ENCODE results near the gene CCDC7. TPM values are rescaled to one million over a fixed set of nuclear protein-coding genes. Genes with fewer than 3 reads are reported as not detected.

The CCDC7 gene
- total RNA-seq, 1 donor from 2014 or later: 2.3 TPM

GRCh38 chr10:32411797-32412498 is 34.0 kb upstream of the CCDC7 start:
- Histone ChIP-seq H4K20me1 (ENCODE audit: insufficient read depth, low read length) (no peaks in the 10 kb centered on the region), H3K27ac (ENCODE audit: low read depth, low read length) (peak overlapping the region; percentile 90), H3K4me3 (ENCODE audit: insufficient read depth, low read depth, low read length) (no peak overlapping the region), H3K4me2 (ENCODE audit: low read length) (peak overlapping the region; percentile 53), H2AFZ (ENCODE audit: low read depth, low read length) (no peak overlapping the region), H3K79me2 (ENCODE audit: insufficient read depth, low read length) (no peaks in the 10 kb centered on the region), H3K27me3 (ENCODE audit: insufficient read depth, low read length) (no peaks in the 10 kb centered on the region), H3K9ac (ENCODE audit: low read length) (peak overlapping the region; percentile 29), H3K4me1 (ENCODE audit: insufficient read depth, low read length) (peaks cover 15% of the 10 kb centered on the region), H3K9me3 (ENCODE audit: insufficient read depth, low read depth, low read length) (no peaks in the 10 kb centered on the region), H3K36me3 (ENCODE audit: insufficient read depth, low read length) (no peaks in the 10 kb centered on the region)
- TF ChIP-seq EZH2 (IDR thresholded peaks at IDR 0.05; ENCODE audit: insufficient read depth, low read length) (no peak), CTCF (IDR thresholded peaks at IDR 0.05; ENCODE audit: insufficient read depth, low read depth, low read length) (no peak)
- FAIRE-seq (no peak), DNase-seq (ENCODE audit: low read depth) (peak; percentile 4)
- peaks cover 2% of the 10 kb centered on the region for H3K36me3 Mint-ChIP-seq (ENCODE audit: low read depth, unreplicated experiment)
- H3K4me3 Mint-ChIP-seq (ENCODE audit: unreplicated experiment): no peak overlapping the region
- peak overlapping the region; percentile 95 for H3K27ac Mint-ChIP-seq (ENCODE audit: unreplicated experiment)
- peaks cover 20% of the 10 kb centered on the region for H3K4me1 Mint-ChIP-seq (ENCODE audit: low read depth, unreplicated experiment)
- no peaks in the 10 kb centered on the region for H3K9me3 Mint-ChIP-seq (ENCODE audit: unreplicated experiment)
- H3K27me3 Mint-ChIP-seq (ENCODE audit: low read depth, unreplicated experiment): no peaks in the 10 kb centered on the region

GRCh38 chr10:32412499-32412853 is 33.5 kb upstream of the CCDC7 start:
- H3K4me1 Mint-ChIP-seq (ENCODE audit: low read depth, unreplicated experiment): peaks cover 21% of the 10 kb centered on the region
- H3K27me3 Mint-ChIP-seq (ENCODE audit: low read depth, unreplicated experiment): no peaks in the 10 kb centered on the region
- no peak for TF ChIP-seq CTCF (IDR thresholded peaks at IDR 0.05; ENCODE audit: insufficient read depth, low read depth, low read length)
- no peak for TF ChIP-seq EZH2 (IDR thresholded peaks at IDR 0.05; ENCODE audit: insufficient read depth, low read length)
- peak; percentile 83 for DNase-seq (ENCODE audit: low read depth)
- Histone ChIP-seq H3K4me3 (ENCODE audit: insufficient read depth, low read depth, low read length) (no peak overlapping the region), H3K4me2 (ENCODE audit: low read length) (peak overlapping the region; percentile 53), H3K27ac (ENCODE audit: low read depth, low read length) (peak overlapping the region; percentile 90), H3K36me3 (ENCODE audit: insufficient read depth, low read length) (no peaks in the 10 kb centered on the region), H3K9ac (ENCODE audit: low read length) (peak overlapping the region; percentile 29), H3K4me1 (ENCODE audit: insufficient read depth, low read length) (peaks cover 15% of the 10 kb centered on the region), H3K9me3 (ENCODE audit: insufficient read depth, low read depth, low read length) (no peaks in the 10 kb centered on the region), H3K27me3 (ENCODE audit: insufficient read depth, low read length) (no peaks in the 10 kb centered on the region), H2AFZ (ENCODE audit: low read depth, low read length) (no peak overlapping the region), H3K79me2 (ENCODE audit: insufficient read depth, low read length) (no peaks in the 10 kb centered on the region), H4K20me1 (ENCODE audit: insufficient read depth, low read length) (no peaks in the 10 kb centered on the region)
- peak overlapping the region; percentile 64 for H3K4me3 Mint-ChIP-seq (ENCODE audit: unreplicated experiment)
- H3K36me3 Mint-ChIP-seq (ENCODE audit: low read depth, unreplicated experiment): peaks cover 2% of the 10 kb centered on the region
- H3K27ac Mint-ChIP-seq (ENCODE audit: unreplicated experiment): peak overlapping the region; percentile 95
- no peaks in the 10 kb centered on the region for H3K9me3 Mint-ChIP-seq (ENCODE audit: unreplicated experiment)
- peak; percentile 52 for FAIRE-seq

GRCh38 chr10:32413513-32413912 is 32.4 kb upstream of the CCDC7 start:
- H3K27ac Mint-ChIP-seq (ENCODE audit: unreplicated experiment): peak overlapping the region; percentile 79
- Histone ChIP-seq H3K4me1 (ENCODE audit: insufficient read depth, low read length) (peaks cover 15% of the 10 kb centered on the region), H3K27ac (ENCODE audit: low read depth, low read length) (peak overlapping the region; percentile 90), H3K4me3 (ENCODE audit: insufficient read depth, low read depth, low read length) (no peak overlapping the region), H3K79me2 (ENCODE audit: insufficient read depth, low read length) (no peaks in the 10 kb centered on the region), H2AFZ (ENCODE audit: low read depth, low read length) (no peak overlapping the region), H3K9me3 (ENCODE audit: insufficient read depth, low read depth, low read length) (no peaks in the 10 kb centered on the region), H3K9ac (ENCODE audit: low read length) (peak overlapping the region; percentile 46), H3K4me2 (ENCODE audit: low read length) (peak overlapping the region; percentile 35), H3K36me3 (ENCODE audit: insufficient read depth, low read length) (no peaks in the 10 kb centered on the region), H3K27me3 (ENCODE audit: insufficient read depth, low read length) (no peaks in the 10 kb centered on the region), H4K20me1 (ENCODE audit: insufficient read depth, low read length) (no peaks in the 10 kb centered on the region)
- no peaks in the 10 kb centered on the region for H3K9me3 Mint-ChIP-seq (ENCODE audit: unreplicated experiment)
- peak overlapping the region; percentile 1 for H3K4me3 Mint-ChIP-seq (ENCODE audit: unreplicated experiment)
- TF ChIP-seq CTCF (IDR thresholded peaks at IDR 0.05; ENCODE audit: insufficient read depth, low read depth, low read length) (no peak), EZH2 (IDR thresholded peaks at IDR 0.05; ENCODE audit: insufficient read depth, low read length) (no peak)
- H3K4me1 Mint-ChIP-seq (ENCODE audit: low read depth, unreplicated experiment): peaks cover 27% of the 10 kb centered on the region
- peak; percentile 99 for FAIRE-seq
- DNase-seq (ENCODE audit: low read depth): peak; percentile 100
- H3K36me3 Mint-ChIP-seq (ENCODE audit: low read depth, unreplicated experiment): peaks cover 2% of the 10 kb centered on the region
- no peaks in the 10 kb centered on the region for H3K27me3 Mint-ChIP-seq (ENCODE audit: low read depth, unreplicated experiment)
